Suprapubic skin (tissue), 4 donors: ENCODE measurements around the gene GNAI3.

Experiments used
- CTCF ChIP-seq, 2 donors: fragments of 200-600 bp in 1 of 2; fragments of 450-650 bp in 1 of 2; sonication (generic) in 1 of 2; IDR thresholded peaks; one replicate each; pipeline ENCODE4 v1.5.1; 2016 to 2019; ENCODE audit warnings: antibody characterized with exemption in 2 of 2, mild to moderate bottlenecking in 1 of 2, moderate library complexity in 1 of 2
- EP300 ChIP-seq: sonication (generic); formaldehyde crosslinking; IDR thresholded peaks from one replicate; pipeline ENCODE4 v1.6.1; 2017; ENCODE audit warnings: antibody characterized with exemption
- POLR2A ChIP-seq, 2 donors: fragments of 450-650 bp; IDR thresholded peaks; one replicate each; pipeline ENCODE4 v1.6.1; 2017; ENCODE audit warnings: antibody characterized with exemption in 2 of 2, mild to moderate bottlenecking in 2 of 2, moderate library complexity in 2 of 2
- POLR2AphosphoS5 ChIP-seq, 3 donors: sonication (generic); formaldehyde crosslinking; IDR thresholded peaks; one replicate each; pipeline ENCODE4 v1.6.1; 2017; ENCODE audit warnings: antibody characterized with exemption in 3 of 3

- TF ChIP-seq CTCF (IDR thresholded peaks at IDR 0.05) (no peak), POLR2A (IDR thresholded peaks at IDR 0.05) (no peak), POLR2AphosphoS5 (IDR thresholded peaks at IDR 0.05) (no peak), EP300 (no peak)
Observed at GRCh38 chr1:109603229-109603628, 54.8 kb downstream of the GNAI3 start.
